Left renal pelvis (tissue), 4 donors: ENCODE results near the gene AMBP. TPM values are rescaled to one million over a fixed set of nuclear protein-coding genes. Genes with fewer than 3 reads are reported as not detected.

Source experiments
- DNase-seq, 4 donors: peaks; one replicate each; pipeline ENCODE4 v3.0.0-alpha.2; 2013; ENCODE audit warnings: low read depth in 4 of 4, low spot score in 3 of 4
- polyA plus RNA-seq, 4 donors: library from polyadenylated mRNA; unstranded; fragments of 120-200 nt; gene quantifications; one replicate each; pipeline ENCODE4 v1.2.1, GENCODE V29; 2013; ENCODE audit not compliant: insufficient read length in 4 of 4

Gene AMBP
- polyA plus RNA-seq, 4 donors, result 1.4 to 19.5 (median 2.0) TPM

GRCh38 chr9:114016629-114017423 lies 61.3 kb downstream of the AMBP start:
- no peak for DNase-seq

- DNase-seq, result no peak
Observed at GRCh38 chr9:114016101-114016500, 62.0 kb downstream of the AMBP start.

GRCh38 chr9:114015607-114016006 lies 62.5 kb downstream of the AMBP start:
- DNase-seq, result no peak

GRCh38 chr9:114014044-114014443 lies 64.1 kb downstream of the AMBP start:
- DNase-seq, result no peak

GRCh38 chr9:114012126-114012525 lies 66.0 kb downstream of the AMBP start:
- no peak for DNase-seq

- DNase-seq, result no peak
Observed at GRCh38 chr9:114011313-114011712, 66.8 kb downstream of the AMBP start.

Other genes with a start within 250 kb of the AMBP start
- gene ZNF618, start 202.0 kb downstream of the AMBP start, polyA plus RNA-seq, result 10 to 100 TPM; 29.8 to 42.8 (median 39.4) TPM
- 100 to 1,000 TPM in 3 of 4 donors, 1 to 10 TPM in 1; 2.5 to 256 (median 142) TPM for gene KIF12, start 21.0 kb upstream of the AMBP start, polyA plus RNA-seq
- 10 to 100 TPM; 31.8 to 52.3 (median 39.3) TPM for gene COL27A1, start 77.2 kb upstream of the AMBP start, polyA plus RNA-seq
- gene ORM1, start 244.8 kb upstream of the AMBP start, polyA plus RNA-seq, result 1 to 10 TPM in 1 of 4 donors, under 1 TPM in 1, not detected in 2; 0.56 to 1.8 TPM